HFF-Myc (cell line): ENCODE data around the gene ROM1.
A peak's percentile ranks its signal among the peaks of the same experiment; 100 is the strongest.

ENCODE experiments used
- DNase-seq: peaks from one replicate; pipeline ENCODE4 v3.0.0-alpha.2; 2011; ENCODE audit warnings: low read depth; ENCODE audit errors: extremely low read depth
- H3K4me3 ChIP-seq: replicated peaks from 2 replicates; pipeline ENCODE4 v1.5.1; 2011; ENCODE audit warnings: low read depth, mild to moderate bottlenecking, control low read depth, low read length
- TF ChIP-seq, protein P1 (sequence below): IDR thresholded peaks from 2 replicates; pipeline ENCODE4 v1.5.1; 2012; ENCODE audit warnings: mild to moderate bottlenecking, low read depth, low read length, control low read depth; ENCODE audit errors: missing control alignments

The ROM1 gene

DNA sequence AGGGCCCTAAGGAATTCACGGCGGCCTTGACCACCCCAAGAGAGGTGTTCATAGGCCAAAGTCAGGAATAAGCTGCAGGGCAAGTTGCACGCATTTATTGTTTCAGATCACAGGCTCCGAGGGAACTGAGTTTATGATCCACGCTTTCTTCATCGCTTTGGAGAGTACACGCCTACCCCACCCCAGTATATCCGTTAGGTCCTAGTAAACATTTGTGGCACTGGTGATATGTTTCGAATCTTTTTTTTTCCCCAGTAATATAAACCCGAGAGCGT lies 32.6 kb downstream of the ROM1 start:
- TF ChIP-seq, protein P1, sequence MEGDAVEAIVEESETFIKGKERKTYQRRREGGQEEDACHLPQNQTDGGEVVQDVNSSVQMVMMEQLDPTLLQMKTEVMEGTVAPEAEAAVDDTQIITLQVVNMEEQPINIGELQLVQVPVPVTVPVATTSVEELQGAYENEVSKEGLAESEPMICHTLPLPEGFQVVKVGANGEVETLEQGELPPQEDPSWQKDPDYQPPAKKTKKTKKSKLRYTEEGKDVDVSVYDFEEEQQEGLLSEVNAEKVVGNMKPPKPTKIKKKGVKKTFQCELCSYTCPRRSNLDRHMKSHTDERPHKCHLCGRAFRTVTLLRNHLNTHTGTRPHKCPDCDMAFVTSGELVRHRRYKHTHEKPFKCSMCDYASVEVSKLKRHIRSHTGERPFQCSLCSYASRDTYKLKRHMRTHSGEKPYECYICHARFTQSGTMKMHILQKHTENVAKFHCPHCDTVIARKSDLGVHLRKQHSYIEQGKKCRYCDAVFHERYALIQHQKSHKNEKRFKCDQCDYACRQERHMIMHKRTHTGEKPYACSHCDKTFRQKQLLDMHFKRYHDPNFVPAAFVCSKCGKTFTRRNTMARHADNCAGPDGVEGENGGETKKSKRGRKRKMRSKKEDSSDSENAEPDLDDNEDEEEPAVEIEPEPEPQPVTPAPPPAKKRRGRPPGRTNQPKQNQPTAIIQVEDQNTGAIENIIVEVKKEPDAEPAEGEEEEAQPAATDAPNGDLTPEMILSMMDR, result no peak
- no peak for DNase-seq
- peak overlapping the region; percentile 96 for H3K4me3 ChIP-seq

DNA sequence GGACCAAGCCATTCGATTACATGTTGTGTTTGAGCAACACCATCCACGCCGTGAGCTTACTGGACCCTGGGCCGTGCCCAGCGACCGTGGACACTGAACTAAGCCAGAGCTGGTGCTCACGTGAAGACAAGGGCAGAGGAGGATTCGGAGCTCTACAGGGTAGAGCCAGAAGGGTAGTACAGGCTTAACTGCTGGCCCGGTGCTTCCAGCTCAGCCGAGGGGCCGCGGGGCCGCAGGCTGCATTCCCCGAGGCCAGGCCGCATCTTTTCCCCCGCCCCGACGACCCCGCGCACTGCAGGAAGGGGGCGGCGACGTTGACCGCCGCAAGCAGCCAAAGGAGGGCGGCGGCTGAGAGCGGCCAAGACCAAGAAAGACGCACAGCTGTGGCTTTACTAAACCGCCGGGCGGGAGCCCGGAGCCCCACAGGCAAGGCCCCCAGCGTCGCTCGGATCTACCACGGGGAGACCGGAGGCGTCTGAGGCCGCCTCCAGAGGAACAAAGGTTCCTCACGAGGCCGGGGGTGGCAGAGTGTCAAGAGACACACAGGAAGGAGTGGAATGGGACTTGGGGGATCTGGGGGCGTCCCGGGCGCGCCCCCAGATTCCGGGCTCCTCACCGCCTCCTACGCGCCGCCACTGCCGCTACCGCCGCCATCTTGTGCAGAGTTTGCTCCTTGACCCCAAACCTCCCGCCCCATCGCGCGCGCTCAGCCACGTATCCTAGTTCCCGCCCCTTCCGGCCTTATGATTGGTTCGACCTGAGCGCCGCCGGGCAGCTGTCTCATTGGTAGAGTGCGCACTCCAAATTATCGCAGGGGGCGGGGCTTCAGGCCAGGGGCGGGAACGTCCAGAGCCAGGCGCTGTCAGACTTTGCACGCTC lies 33.1 kb downstream of the ROM1 start, which contains the start of gene GANAB:
TSS of gene GANAB (minus strand) at position 668 of the 879 bp plus-strand sequence. CDS start at position 654, 14 bp downstream.
- TF ChIP-seq, protein P1, result no peak
- H3K4me3 ChIP-seq, result peak within 1 kb of the TSS; percentile 96
- peak; percentile 91 for DNase-seq

DNA sequence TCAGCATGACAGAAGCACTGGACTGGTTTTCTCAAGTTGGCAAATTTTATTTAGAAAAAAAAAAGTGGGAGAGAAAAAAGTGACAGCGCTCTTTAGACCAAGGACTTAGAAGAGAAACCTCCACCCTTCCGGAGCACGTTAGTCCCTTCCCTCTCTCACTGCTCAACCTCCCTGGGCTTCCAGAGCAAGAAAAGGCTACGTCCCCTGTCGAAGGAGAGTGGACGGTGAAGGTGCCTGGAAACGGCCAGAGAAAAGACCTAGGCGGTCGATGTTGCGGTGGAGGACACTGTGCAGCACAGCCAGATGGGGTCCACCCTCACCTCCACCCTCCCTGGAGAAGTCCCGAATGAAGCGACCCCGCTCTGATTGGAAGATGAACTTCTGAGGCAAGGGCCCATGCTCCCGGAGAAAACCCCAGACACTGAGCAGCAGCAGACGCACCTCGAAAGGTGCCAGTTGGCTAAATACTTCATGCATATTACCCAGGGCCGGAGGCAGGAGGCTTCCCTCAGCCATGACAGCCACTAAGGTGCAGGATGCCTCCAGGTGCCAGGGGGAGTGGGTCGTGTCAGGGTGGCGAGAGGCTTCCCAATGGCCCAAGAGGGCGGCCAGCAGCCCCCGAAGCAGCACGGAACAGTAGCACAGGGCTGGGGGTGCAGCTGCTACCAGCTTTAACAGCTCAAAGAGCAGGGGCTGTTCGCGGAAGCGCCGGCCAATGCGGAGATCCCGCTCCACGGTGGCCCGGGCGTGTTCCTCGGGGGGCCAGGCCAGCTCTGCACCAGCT lies 34.0 kb downstream of the ROM1 start:
- no peak for DNase-seq
- peak overlapping the region; percentile 96 for H3K4me3 ChIP-seq
- TF ChIP-seq, protein P1, result no peak

DNA sequence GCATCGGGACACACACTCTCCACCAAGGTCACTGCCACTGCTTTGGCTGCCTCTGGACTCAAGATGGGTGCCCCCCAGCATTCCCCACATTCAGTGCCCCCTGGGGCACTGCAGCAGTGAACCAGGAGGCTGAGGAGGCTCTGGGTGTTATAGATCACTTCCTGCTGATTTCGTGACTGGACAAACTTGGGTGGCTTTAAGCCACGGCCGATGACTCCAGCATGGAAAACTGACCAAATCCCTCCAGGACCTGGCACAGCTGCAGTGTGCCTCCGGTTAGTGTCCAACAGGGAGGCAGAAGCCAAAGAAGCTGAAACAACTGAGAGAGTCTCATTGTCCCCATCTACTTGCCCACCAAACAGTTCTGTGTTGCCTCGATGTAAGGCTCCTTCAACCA lies 34.5 kb downstream of the ROM1 start:
- TF ChIP-seq, protein P1, result no peak
- H3K4me3 ChIP-seq, result no peak overlapping the region
- DNase-seq, result no peak

DNA sequence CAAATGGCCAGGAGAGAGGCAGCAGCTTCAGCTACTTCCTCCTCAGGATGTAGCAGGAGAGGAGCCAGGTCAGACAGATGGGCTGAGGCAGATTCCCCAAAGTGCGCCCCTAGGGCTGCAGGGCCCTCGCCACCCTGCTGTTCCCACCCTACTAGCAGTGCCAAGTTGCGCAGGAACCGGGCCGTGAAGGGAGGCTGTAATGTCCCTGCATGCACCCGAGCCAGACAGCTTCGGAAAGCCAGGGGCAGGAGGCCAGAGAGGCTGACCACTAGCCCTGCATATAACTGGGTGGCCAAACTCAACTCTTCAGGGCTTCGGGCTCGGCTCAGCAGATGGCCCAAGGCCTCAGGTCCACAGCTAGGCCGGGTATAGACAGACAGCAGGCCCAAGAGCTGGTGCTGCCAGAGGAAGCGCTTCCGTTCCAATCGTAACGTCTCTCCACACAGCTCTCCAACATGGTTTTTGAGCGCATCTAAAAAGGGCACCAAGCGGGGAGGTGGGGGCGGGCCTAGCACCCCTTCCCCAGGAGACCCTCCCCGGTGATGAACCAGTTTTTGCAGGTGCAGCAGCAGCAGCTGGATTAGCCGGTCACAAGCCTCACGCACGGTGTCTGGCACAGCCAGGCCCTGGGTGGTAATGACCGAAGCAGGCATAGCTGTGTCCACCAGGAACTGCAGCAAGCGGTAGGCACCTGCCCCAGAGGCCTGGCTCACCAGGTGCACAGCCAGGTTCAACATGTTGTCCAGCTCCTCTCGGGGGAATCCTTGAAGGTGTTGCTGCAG lies 35.3 kb downstream of the ROM1 start:
- no peak for DNase-seq
- TF ChIP-seq, protein P1, result no peak
- H3K4me3 ChIP-seq, result no peak overlapping the region

DNA sequence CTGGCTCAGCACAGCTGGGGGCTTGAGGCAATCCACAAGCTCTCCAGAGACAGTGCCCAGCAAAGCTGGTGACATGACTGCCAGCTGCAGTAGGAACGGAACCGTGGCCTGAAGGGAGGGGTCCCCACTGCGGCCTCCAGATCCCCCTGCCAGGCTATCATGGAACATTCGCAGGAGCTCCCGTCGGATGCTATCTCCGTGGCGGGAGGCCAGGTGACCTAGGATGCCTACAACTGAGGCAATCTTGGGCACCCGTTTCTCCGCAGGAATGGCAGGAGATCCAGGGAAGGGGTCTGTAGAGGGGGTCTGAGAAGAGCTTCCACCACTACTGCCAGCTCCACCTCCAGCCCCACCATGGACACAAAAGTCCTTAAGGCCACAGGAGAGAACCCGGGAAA lies 35.9 kb downstream of the ROM1 start:
- TF ChIP-seq, protein P1, result no peak
- H3K4me3 ChIP-seq, result no peak overlapping the region
- DNase-seq, result no peak
